HG02870 (cell line): ENCODE measurements around the gene DUSP6.

Source experiments
- ATAC-seq: cut with Tn5 transposase; IDR thresholded peaks from one replicate; pipeline ENCODE4 v1.9.1; 2021; ENCODE audit warnings: mild to moderate bottlenecking, moderate library complexity; ENCODE audit not compliant: unreplicated experiment

The DUSP6 gene

DNA sequence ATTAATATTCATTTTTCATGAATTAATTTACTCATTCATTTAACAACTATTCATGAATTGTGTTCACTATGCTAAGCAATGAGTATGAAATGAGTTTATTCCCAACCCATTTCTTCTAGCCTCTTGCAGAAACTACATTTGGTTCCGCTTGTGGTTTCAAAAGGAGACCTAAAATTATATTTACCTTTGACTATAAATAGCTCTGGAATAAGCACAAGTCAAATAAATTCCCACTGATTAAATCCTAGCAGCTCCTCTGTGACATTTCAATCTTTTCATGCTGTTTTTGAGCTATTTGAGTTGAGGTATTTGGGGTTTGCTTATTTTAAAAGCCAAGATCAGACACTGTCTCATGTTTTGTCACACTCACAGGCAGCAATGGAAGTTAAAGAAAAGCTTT lies 46.9 kb downstream of the DUSP6 start:
- no peak for ATAC-seq

DNA sequence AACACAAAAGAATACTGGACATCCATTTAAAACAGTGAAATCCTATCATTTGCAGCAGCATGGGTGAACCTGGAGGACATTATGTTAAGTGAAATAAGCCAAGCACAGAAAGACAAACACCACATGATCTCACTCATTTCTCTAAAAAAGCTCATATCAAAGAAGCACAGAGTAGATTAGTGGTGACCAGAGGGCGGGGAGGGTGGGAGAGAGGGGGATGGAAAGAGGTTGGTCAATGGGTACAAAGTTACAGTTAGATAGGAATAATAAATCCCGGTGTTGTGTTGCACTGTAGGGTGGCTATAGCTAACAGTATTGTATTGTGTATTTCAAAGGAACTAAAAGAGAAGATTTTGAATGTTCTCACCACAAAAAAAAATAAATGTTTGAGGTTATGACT lies 52.4 kb downstream of the DUSP6 start:
- no peak for ATAC-seq

DNA sequence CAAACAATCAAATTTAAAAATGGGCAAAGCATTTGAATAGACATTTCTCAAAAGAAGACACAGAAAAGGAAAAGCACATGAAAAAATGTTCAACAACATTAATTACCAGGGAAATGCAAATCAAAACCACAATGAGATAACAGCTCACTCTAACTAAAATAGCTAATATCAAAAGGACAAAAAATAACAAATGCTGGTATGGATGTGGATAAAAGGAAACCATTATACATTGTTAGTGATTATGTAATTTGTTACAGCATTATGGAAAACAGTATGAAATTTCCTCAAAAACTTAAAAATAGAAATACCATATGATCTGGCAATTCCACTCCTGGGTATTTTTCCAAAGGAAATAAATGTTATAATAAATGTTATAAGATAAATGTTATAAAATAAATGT lies 52.9 kb downstream of the DUSP6 start:
- no peak for ATAC-seq
